Erythroblast (primary cell): ENCODE data around the gene LGALS9B.
"Not testable (repeated sequence)": the region's sequence is repeated elsewhere in the genome, so short reads cannot be mapped to it uniquely, and the experiment has no call there.

Source experiments
- GATA1 ChIP-seq: IDR thresholded peaks from 2 replicates; pipeline ENCODE4 v1.6.1; 2011; ENCODE audit warnings: low read depth, mild to moderate bottlenecking, control low read depth, low read length, moderate library complexity
- POLR2A ChIP-seq: IDR thresholded peaks from 2 replicates; pipeline ENCODE4 v1.6.1; 2011; ENCODE audit warnings: mild to moderate bottlenecking, low read length

DNA sequence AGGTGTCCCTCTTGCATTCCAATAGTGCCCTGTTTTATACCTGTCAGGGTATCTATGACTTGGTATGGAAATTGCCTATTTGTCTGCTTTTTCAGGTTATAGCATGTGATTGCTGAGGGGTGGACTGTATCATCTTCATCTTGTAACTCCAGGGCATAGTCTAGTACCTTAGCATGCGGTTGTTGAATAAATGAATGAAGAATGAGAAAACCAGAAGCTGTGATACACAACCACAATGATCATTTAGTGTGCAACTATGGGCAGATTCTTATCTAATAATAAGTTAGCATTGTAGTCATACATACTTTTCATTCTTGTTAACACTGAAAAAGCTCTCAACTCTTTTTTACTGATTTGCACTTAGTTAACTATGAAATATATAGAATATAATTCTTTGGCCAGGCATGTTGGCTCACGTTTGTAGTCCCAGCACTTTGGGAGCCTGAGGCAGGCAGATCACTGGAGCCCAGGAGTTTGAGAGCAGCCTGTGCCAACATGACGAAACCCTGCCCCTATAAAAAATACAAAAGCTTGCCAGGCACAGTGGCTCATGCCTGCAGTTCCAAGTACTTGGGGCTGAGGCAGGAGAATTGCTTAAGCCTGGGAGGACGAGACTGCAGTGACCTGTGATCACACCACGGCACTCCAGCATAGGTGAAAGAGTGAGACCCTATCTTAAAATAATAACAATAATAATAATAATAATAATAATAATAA lies 65.9 kb downstream of the LGALS9B start:
- not testable (repeated sequence) for TF ChIP-seq POLR2A, GATA1
